Activated naive CD8-positive, alpha-beta T cell (primary cell): ENCODE measurements around the gene CYS1.

Experiments
- H3K27ac Mint-ChIP-seq: one replicate; pipeline ENCODE4 v1.8.0; 2021; ENCODE audit warnings: mixed read lengths
- H3K27me3 Mint-ChIP-seq: one replicate; pipeline ENCODE4 v1.8.0; 2021; ENCODE audit warnings: mixed read lengths
- H3K36me3 Mint-ChIP-seq: one replicate; pipeline ENCODE4 v1.8.0; 2021; ENCODE audit warnings: mixed read lengths
- H3K4me1 Mint-ChIP-seq: one replicate; pipeline ENCODE4 v1.8.0; 2021; ENCODE audit warnings: low read depth, mixed read lengths
- H3K4me3 Mint-ChIP-seq: one replicate; pipeline ENCODE4 v1.8.0; 2021; ENCODE audit warnings: mild to moderate bottlenecking, mixed read lengths
- H3K9me3 Mint-ChIP-seq: one replicate; pipeline ENCODE4 v1.8.0; 2021; ENCODE audit warnings: low read depth, mixed read lengths

The CYS1 gene

DNA sequence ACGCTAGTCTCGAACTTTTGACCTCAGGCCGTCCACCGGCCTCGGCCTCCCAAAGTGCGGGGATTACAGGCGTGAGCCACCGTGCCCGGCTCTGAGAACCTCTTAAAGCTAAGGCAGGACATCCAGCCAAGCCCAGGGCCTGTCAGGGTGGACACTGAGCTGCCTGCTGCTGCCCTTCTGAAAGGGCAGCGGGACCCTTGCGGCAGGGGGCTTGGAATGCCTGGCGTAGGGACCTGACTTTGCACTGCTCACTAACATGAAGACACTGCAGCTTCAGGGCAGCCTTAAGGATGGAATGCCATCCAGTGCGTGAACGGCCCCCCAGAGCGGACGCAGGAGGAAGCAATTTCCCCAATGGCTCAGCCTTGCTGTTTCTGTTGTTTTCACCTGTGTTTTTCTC lies 9.0 kb downstream of the CYS1 start:
- peaks cover 3% of the 10 kb centered on the region for H3K36me3 Mint-ChIP-seq
- H3K27me3 Mint-ChIP-seq = peaks cover 14% of the 10 kb centered on the region
- peaks cover 4% of the 10 kb centered on the region for H3K4me1 Mint-ChIP-seq
- H3K9me3 Mint-ChIP-seq = peaks cover 5% of the 10 kb centered on the region
- H3K4me3 Mint-ChIP-seq = no peak overlapping the region
- H3K27ac Mint-ChIP-seq = no peak overlapping the region

DNA sequence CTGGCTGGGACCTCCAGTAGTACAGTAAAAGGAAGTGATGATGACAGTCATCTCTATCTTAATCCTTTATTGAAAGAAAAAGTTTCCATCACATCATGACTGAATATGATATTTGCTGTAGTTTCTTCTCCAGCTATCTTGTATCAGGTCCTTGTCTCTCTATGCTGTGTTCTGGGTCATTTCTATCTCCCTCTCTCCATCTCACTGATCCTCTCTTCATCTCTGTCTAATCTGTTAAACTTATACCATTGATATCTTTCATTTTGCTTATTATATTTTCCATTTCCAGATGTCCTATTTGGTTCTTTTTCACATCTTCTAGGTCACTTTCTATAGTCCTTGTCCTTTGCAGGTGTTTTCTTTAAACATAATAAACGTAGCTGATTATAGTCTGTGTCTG lies 12.3 kb downstream of the CYS1 start:
- H3K36me3 Mint-ChIP-seq = peaks cover 3% of the 10 kb centered on the region
- no peak overlapping the region for H3K27ac Mint-ChIP-seq
- H3K4me3 Mint-ChIP-seq = no peak overlapping the region
- peaks cover 4% of the 10 kb centered on the region for H3K27me3 Mint-ChIP-seq
- H3K9me3 Mint-ChIP-seq = peaks cover 5% of the 10 kb centered on the region
- peaks cover 4% of the 10 kb centered on the region for H3K4me1 Mint-ChIP-seq

DNA sequence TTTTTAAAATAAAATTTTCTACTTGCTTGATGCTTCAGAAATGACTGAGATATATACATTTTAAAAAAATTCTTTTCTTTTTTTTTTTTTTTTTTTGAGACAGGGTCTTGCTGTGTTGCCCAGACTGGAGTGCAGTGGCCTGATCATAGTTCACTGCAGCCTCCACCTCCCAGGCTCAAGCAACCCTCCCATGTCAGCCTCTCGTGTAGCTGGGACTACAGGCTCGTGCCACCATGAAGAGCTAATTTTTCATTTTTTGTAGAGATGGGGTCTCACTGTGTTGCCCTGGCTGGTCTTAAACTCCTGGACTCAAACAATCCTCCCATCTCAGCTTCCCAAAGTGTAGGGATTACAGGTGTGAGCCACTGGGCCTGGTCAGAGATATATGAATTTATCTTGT lies 12.9 kb downstream of the CYS1 start:
- Mint-ChIP-seq H3K36me3 (peaks cover 3% of the 10 kb centered on the region), H3K27ac (no peak overlapping the region), H3K27me3 (peaks cover under 1% of the 10 kb centered on the region), H3K4me3 (no peak overlapping the region), H3K4me1 (no peaks in the 10 kb centered on the region), H3K9me3 (peaks cover 5% of the 10 kb centered on the region)

DNA sequence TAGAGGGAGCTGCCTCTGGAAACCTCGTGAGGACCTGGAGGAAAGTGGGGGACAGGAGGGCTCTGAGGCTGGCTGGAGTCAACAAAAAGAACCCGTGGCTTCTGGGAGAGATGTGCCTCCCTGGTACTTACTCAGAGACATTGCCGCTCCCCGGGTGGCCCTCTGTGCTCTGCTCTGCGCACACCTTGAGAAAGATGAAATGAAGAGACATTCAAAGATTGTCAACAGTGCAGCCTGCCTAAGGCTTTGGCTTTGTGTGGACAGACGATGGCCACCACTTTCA lies 14.5 kb downstream of the CYS1 start:
- Mint-ChIP-seq H3K36me3 (peaks cover 3% of the 10 kb centered on the region), H3K27ac (no peak overlapping the region), H3K9me3 (peaks cover 5% of the 10 kb centered on the region), H3K27me3 (no peaks in the 10 kb centered on the region), H3K4me1 (no peaks in the 10 kb centered on the region), H3K4me3 (no peak overlapping the region)

DNA sequence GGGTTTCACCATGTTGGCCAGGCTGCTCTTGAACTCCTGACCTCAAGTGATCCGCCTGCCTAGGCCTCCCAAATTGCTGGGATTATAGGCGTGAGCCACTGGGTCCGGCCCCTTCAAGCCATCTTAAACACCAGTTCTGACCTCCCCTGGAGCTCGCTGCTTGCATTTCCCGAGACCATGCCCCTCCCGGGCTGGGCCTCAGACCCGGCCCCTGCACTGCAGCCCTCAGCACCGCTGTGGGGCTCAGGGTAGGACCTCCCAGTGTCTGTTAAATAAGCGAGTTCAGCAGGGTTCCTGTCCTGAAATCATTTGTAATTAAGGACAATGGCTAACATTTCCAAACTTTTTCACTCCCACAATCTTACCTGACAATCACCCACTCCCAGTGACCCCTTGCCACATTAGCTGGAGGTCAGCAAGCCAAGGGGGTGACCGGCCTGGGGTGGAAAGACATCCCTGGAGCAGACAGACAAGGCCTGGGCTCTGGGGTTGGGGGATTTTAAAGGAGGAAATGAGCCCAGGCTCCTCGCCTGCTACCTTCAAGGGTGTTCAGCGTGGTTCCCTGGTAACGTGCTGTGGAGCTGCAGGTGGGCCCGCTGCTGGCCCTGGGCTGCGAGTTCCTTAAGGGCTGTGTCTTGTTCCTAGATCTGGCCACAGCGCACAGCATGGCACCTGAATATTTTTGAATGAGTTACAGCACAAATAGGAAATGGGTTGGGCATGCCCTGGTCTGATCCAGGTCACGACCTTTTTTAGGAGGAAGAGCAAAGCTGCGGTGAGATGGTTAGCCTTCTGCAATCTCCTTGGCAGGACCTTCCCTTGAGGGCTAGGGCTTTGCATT lies 15.1 kb downstream of the CYS1 start:
- Mint-ChIP-seq H3K27me3 (no peaks in the 10 kb centered on the region), H3K4me3 (no peak overlapping the region), H3K4me1 (no peaks in the 10 kb centered on the region), H3K36me3 (peaks cover 3% of the 10 kb centered on the region), H3K27ac (no peak overlapping the region), H3K9me3 (peaks cover 5% of the 10 kb centered on the region)

DNA sequence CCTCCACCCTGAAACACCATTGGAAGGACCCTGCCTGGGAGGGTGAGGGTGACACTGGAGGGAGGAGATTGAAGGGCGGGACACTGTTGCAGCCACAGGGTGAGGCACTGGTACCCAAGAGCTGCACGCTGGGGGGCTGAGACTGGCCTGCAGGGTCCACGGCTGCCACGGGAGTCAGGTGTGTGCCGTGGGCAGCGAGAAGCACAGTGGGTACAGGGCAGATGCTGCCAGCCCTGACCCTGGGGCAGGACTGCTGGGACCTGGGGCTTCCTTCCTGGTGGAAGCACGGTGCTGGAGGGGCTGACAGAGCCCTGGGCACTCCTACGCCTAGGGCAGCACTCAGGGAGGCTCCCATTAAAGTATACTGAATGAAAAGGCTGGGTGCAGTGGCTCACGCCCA lies 16.6 kb downstream of the CYS1 start:
- Mint-ChIP-seq H3K36me3 (peaks cover 3% of the 10 kb centered on the region), H3K9me3 (peaks cover 5% of the 10 kb centered on the region), H3K27ac (no peak overlapping the region), H3K27me3 (no peaks in the 10 kb centered on the region), H3K4me1 (no peaks in the 10 kb centered on the region), H3K4me3 (no peak overlapping the region)

DNA sequence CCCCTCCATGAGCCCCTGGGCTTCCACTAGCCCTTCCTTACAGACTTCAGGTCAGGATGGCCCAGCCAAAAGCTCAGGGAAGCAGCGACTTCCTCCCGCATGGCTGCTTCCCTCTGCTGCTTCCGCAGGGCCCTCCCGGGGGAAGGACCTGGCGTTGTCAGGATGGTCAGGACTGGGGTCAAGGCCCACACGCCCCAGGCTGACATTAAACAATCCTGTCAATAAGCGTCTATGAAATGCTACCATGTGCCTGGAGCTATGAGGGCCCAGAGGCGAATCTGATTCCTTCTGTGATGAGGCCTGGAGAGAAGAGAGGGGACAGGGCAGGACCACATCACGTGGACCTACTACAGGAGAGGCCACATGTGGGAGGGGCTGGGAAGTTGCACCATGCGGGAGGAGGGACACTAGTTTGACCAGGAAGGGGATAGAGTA lies 17.3 kb downstream of the CYS1 start:
- Mint-ChIP-seq H3K4me3 (no peak overlapping the region), H3K4me1 (no peaks in the 10 kb centered on the region), H3K27me3 (no peaks in the 10 kb centered on the region), H3K9me3 (peaks cover 3% of the 10 kb centered on the region), H3K36me3 (peaks cover 2% of the 10 kb centered on the region), H3K27ac (no peak overlapping the region)

DNA sequence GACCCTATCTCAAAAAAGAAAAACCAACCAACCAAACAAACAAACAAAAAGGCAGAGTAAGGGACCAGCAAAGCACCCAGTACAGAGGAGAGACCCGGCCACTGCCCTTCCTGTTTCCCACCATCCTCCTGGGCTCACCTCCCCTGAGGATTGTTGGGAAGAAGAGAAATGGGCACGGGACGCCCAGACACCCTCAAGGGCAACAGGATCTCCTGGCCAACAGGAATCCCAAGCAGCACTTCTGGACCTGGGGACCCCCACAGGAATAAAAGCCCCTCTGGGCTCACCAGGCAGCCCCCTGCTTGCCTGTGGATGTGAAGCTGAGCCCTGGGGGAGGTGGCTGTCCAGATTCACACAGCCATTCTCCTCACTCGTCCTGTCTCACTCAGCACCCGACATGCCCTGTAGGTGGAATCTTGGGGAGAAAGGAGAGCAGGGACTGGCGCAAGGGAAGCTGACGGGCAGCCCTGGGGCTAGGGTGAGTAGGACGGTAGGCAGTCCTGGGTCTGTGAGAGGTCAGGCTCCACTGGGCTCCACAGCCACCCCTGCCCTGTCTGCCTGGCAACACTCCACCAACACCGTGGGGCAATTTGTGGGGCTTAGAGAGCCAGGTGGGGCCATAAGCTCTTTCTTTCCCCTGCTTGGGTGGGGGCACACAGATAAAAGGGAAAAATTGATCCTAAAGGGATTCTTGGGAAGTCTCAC lies 18.8 kb downstream of the CYS1 start:
- Mint-ChIP-seq H3K27ac (no peak overlapping the region), H3K27me3 (no peaks in the 10 kb centered on the region), H3K4me3 (no peak overlapping the region), H3K36me3 (no peaks in the 10 kb centered on the region), H3K9me3 (no peaks in the 10 kb centered on the region), H3K4me1 (peaks cover 5% of the 10 kb centered on the region)

DNA sequence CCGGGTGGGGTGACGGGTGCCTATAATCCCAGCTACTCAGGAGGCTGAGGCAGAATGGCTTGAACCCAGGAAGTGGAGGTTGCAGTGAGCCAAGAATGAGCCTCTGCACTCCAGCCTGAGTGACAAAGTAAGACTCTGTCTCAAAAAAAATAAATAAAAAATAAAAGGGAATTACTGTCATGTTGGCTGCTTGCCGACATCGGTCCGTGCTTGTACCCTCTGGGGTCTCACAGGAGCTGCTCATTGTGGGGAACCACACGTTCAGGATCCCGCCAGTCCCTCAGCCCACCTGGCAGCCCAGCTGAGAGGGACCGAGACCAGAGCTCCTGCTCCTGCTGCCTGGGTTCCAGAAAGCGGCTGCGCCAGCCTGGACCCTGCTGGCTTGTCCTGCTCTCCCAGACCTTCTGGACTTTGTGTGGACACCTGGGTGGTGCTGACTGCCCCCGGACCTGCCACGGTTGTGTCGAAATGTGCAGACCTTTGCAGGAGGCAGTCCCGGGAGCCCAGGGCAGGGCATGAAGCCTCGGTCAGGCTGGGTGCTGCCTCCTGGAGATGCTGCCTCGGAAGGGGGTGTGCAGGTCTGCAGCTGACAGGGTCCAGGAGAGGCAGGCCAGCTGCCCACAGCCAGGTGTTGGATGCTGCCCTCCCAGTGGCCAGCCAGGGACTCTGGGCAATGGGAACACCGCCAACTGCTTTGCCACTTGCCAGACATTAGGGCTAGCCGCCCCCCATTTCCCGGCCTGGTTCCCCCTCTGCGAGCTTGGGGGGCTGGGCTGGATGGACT lies 20.5 kb downstream of the CYS1 start:
- peaks cover 5% of the 10 kb centered on the region for H3K4me1 Mint-ChIP-seq
- no peaks in the 10 kb centered on the region for H3K9me3 Mint-ChIP-seq
- no peak overlapping the region for H3K4me3 Mint-ChIP-seq
- H3K36me3 Mint-ChIP-seq = peaks cover 3% of the 10 kb centered on the region
- H3K27ac Mint-ChIP-seq = no peak overlapping the region
- no peaks in the 10 kb centered on the region for H3K27me3 Mint-ChIP-seq

DNA sequence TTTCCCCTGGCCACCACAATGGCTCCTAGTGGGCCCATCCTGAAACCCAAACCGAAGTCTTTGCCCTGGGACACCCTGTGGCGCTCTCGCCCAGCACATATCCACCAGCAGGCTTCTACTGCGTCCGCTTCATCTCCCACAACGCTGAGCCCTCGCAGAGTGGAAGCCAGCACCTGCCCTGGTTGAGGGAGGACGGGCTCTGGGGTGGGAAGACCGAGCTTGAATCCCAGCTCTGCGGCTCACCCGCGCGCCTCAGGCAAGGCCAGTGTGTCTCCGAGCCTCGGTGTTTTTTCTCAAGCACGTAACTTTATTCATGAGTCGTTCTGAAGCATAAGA lies 21.2 kb downstream of the CYS1 start:
- Mint-ChIP-seq H3K9me3 (no peaks in the 10 kb centered on the region), H3K27me3 (no peaks in the 10 kb centered on the region), H3K36me3 (peaks cover 10% of the 10 kb centered on the region), H3K4me1 (peaks cover 5% of the 10 kb centered on the region), H3K27ac (no peak overlapping the region), H3K4me3 (no peak overlapping the region)

DNA sequence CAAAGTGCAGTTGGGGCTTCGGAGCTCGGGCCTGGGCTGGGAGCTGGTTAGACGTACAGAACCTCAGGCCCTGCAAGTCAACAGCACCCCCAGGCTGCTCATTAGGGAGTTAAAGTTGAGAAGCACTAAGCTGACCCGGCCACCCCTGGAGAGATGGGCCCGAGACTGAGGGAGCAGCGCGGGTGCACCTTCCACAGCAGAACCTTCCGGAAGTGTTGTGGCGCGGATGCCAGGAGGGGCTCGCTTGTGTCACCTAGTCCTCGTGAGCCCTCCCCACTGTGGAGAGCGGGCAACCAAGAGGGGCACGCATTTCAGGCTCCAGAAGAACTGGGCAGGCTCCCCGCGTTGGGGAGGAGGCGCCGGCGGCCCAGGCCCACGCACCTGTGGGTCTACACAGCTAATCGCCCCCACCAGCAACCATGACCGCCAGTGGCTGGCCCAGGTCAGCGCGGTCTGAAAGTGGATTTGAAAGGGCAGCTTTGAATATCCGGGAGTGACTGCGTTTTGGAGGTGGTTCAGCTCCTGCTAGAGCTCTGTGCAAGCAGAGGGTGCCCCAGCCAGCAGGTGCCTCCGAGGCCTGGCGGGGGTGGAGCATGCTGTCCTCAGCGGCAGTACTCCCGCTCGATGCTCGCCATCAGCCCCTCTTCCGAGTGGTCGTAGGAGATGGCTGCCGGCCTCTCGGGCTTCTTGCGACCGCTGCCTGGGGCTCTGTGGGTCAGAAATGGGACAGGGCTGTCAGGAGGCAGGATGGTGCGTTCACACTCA lies 21.8 kb downstream of the CYS1 start:
- Mint-ChIP-seq H3K36me3 (peaks cover 11% of the 10 kb centered on the region), H3K9me3 (no peaks in the 10 kb centered on the region), H3K4me1 (peaks cover 5% of the 10 kb centered on the region), H3K27ac (no peak overlapping the region), H3K4me3 (no peak overlapping the region), H3K27me3 (no peaks in the 10 kb centered on the region)

DNA sequence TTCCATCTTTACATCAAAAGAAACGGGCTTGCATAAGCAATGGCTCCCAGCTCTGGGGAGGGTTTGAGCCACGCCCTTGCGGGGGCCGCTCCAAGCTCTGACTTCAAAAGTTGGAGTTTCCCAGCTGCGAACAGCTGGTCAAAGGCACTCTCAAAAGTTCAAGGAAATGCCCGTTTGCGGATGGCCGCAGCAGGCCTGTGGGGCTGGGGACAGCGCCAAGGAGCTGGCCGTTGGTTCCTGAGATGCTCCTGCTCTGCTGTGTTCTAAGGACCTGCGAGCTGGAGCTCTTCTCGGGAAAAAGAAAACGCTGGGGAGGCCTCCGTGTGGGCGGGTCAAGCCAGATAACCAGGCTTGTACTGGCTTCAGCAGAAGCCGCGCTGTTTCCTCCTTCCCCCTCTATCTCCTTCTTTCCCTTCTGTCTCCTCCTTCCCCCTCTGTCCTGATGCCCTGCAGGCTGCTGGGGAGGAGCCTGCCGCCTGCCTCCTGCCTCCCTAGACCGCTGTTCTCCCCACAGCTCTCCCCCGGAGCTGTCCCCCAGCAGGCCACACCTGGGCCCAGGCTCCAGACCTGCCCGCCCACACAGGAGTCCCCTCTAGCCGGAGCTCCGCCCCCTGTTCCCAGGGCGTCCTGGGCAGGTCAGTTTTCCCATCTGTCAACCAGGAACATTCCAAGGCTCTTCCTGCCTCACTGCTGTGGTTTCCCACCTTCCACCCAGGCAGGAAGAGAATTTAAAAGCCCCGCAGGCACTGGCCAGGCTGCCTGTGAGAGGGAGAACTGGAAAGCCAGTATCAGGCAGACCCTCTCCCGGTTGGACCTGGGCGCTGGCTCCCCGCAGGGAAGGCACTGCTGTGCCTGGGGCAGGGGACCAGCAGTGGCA lies 22.7 kb downstream of the CYS1 start:
- H3K9me3 Mint-ChIP-seq = no peaks in the 10 kb centered on the region
- H3K27ac Mint-ChIP-seq = no peak overlapping the region
- H3K27me3 Mint-ChIP-seq = no peaks in the 10 kb centered on the region
- peaks cover 5% of the 10 kb centered on the region for H3K4me1 Mint-ChIP-seq
- H3K36me3 Mint-ChIP-seq = peaks cover 11% of the 10 kb centered on the region
- no peak overlapping the region for H3K4me3 Mint-ChIP-seq

DNA sequence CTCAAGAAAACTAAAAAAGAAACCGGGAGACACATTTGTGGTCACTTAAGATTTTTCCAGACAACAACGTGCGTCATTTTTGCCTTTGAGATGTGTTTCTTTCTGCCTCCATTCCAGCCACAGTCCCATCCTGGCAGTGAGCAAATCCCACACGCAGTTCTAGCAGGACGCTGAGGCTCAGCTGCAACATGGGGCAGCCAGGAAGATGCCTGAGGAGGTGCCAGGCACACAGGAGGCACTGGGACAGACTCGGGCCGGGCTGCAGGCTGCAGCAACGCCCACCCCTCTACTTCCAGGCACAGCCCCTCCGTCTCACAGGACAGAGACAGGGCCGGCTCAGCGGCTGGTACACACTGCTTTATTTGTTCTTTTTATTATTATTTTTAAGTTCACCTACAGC lies 23.8 kb downstream of the CYS1 start:
- H3K9me3 Mint-ChIP-seq = no peaks in the 10 kb centered on the region
- H3K27me3 Mint-ChIP-seq = no peaks in the 10 kb centered on the region
- no peak overlapping the region for H3K4me3 Mint-ChIP-seq
- H3K36me3 Mint-ChIP-seq = peaks cover 11% of the 10 kb centered on the region
- H3K4me1 Mint-ChIP-seq = peaks cover 5% of the 10 kb centered on the region
- no peak overlapping the region for H3K27ac Mint-ChIP-seq

DNA sequence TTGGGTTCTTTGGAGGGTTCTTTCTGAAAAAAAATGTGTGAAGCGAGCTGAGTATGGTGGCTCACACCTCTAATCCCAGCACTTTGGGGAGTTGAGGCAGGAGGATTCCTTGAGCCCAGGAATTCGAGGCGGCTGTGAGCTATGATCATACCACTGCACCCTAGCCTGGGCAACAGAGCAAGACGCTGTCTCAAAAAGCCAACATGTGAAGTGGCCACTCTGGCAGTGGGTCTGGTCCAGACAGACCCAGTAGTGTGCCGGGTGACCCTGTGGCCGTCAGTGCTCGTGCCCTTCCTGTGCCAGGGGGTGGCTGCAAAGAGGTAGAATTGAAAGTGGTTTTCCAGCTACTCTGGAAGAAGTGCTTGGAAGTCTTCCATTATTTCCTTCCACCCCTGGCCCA lies 25.2 kb downstream of the CYS1 start:
- peaks cover 11% of the 10 kb centered on the region for H3K36me3 Mint-ChIP-seq
- no peak overlapping the region for H3K27ac Mint-ChIP-seq
- peaks cover 5% of the 10 kb centered on the region for H3K4me1 Mint-ChIP-seq

More for the DNA sequence above, 25.2 kb downstream of the CYS1 start:
- no peaks in the 10 kb centered on the region for H3K9me3 Mint-ChIP-seq
- H3K4me3 Mint-ChIP-seq = no peak overlapping the region
- H3K27me3 Mint-ChIP-seq = no peaks in the 10 kb centered on the region
